ENCODE measurements around the gene IER3.

Gene IER3, protein sequence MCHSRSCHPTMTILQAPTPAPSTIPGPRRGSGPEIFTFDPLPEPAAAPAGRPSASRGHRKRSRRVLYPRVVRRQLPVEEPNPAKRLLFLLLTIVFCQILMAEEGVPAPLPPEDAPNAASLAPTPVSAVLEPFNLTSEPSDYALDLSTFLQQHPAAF

DNA sequence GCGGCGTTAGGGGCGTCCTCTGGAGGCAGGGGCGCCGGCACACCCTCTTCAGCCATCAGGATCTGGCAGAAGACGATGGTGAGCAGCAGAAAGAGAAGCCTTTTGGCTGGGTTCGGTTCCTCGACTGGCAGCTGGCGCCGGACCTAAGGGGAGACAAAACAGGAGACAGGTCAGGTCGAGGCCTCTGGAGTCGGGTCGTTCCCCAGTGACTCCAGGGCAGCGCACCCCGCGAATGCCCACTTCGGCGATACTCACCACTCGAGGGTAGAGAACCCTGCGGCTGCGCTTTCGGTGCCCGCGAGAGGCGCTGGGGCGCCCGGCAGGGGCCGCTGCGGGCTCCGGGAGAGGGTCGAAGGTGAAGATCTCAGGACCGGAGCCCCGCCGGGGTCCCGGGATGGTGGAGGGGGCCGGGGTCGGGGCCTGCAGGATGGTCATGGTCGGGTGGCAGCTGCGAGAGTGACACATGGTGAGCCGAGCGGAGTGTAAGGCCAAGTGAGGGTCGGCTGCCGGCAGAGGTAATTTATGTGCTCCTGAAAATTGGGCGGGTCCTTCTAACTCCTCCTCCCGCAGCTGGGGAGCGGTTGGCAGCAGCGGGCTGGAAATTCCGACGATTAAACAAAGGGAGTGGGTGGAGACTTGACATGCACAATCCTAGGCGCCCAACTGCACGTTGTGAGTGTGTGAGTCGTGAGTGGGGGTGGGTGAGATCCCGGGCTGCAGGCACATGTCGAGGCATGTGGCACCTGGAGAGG lies at the start of gene IER3:
TSS of gene IER3 (minus strand) at position 494 of the 752 bp plus-strand sequence. CDS start at position 465, 29 bp downstream.
- peak; percentile 48 to 50 for DNase-seq

- DNase-seq, result no peak
Observed at GRCh38 chr6:30793521-30794194, 49.3 kb upstream of the IER3 start.

- DNase-seq, result no peak
Observed at GRCh38 chr6:30792786-30793185, 48.4 kb upstream of the IER3 start.

DNA sequence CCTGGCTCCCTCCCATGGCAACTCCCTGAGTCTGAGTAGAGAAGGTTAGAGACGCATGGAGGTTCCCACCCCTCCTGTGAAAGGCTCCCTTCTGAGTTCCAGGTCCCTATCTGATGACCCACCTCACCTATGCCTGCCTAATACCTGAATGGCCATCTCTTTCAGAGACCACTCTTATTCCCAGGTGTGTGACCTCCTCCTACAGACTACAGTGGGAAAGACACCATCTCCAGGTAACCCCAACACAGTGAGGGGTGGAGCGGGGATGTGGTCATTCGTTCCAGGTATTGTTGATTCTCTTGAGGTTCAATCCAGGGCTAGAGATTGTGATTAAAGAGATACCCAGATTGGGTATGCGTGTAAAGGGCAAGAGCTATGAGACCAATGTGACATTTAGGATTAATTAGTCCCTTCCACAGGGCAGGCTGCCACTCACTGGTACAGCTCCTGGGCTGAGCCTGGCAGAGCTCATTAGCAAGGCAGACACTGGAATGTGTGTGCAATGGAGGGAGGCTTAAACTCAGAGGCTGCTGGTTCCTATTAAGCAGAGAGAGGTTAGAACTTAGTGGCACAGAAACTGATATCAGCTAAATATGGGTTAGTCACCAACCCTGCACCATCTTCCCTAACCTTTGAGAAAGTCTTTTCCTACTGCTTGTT lies 46.5 kb upstream of the IER3 start:
- no peak for DNase-seq

DNA sequence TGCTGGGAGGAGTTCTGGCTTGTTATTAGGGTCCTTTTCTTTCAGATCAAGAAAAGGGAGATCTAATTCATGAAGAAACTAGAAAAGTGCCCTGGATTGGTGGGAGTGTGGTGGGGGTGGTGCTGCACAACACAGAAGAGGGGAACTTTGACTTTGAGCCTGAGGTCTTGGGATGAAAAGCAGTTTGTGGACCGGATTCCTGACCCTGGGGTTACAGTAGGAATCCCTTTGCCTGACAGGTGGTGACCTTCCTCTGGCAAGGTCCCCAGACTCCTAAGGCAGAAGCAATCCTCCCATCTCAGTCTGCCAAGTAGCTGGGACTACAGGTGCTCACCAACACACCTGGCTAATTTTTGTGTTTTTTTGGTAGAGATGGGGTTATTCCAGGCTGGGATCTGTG lies 45.3 kb upstream of the IER3 start:
- no peak for DNase-seq

DNA sequence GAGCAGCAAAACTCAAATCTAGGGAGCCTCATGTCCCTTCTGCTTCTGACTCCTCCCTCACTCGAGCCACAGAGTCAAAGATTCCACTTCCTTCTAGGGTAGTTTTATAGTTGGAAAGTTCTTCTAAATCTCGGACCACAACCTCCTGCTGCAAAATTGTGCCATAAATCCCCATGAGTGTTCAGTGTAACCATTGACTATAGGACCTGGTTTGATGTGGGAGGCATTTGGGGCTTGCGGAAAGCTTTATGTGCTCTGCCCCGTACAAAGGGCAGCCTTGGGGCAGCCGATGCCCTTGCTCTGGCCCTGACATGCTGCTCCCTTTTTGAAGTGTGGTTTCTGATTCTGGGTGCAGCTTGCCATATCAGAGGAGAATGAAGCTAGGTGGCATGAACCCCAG lies 43.6 kb upstream of the IER3 start:
- no peak for DNase-seq

DNA sequence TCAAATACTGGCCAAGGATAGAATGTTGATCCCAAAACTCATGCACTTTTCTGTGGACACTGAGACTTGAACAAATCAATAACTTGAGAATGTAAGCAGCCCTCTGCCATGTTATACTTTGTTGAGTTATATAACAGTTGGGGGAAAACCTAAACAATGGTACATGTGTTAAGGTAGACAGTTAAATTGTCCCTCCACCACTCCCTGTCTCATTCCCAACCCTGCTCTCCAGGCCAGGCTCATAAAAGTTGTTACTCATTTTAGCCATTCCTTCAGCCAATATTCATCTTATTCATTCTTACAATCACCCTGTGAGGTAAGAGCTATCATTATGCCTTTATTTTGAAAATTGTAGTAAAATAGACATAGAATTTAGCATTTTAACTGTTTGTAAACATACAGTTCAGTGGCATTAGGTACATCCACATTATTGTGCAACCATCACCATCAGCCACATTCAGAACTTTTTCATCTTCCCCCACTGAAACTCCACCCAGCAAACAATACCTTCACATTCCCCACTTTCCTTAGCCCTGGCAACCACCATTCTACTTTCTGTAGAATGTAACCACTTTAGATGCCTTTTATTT lies 38.2 kb upstream of the IER3 start:
- DNase-seq, result no peak

GRCh38 chr6:30781743-30782424 lies 37.5 kb upstream of the IER3 start:
- DNase-seq, result peak in 1 of 2 experiments; percentile 5

DNA sequence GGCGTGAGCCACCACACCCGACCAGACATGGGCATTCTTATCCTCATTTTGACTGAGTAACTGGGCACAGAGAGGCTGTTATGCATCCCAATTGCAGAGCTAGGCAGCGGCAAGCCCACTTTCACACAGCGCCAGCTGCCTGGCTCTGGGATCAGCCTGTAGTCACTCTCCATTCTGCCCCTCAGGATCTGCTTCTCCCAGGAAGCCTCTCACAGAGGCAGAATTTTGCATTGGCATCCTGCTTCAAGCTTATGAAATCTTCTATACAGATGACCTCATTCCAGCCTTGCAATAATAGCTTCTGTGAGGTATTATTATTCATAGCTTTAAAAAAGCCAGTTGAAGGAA lies 37.0 kb upstream of the IER3 start:
- DNase-seq, result no peak

DNA sequence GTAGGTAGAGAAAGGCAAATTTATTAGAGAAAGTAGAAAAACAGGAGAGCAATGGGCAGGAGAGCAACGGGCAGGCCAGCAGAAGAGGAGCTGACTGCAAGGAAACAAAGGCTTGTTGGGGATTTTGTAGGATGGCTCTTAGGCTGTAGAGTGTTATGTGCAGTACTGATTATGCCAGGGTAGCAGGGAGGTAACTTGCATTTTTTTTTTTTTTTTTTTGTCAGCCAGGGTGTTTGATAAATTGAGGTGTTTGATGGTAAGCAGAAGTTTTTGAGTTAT lies 36.2 kb upstream of the IER3 start:
- no peak for DNase-seq

DNA sequence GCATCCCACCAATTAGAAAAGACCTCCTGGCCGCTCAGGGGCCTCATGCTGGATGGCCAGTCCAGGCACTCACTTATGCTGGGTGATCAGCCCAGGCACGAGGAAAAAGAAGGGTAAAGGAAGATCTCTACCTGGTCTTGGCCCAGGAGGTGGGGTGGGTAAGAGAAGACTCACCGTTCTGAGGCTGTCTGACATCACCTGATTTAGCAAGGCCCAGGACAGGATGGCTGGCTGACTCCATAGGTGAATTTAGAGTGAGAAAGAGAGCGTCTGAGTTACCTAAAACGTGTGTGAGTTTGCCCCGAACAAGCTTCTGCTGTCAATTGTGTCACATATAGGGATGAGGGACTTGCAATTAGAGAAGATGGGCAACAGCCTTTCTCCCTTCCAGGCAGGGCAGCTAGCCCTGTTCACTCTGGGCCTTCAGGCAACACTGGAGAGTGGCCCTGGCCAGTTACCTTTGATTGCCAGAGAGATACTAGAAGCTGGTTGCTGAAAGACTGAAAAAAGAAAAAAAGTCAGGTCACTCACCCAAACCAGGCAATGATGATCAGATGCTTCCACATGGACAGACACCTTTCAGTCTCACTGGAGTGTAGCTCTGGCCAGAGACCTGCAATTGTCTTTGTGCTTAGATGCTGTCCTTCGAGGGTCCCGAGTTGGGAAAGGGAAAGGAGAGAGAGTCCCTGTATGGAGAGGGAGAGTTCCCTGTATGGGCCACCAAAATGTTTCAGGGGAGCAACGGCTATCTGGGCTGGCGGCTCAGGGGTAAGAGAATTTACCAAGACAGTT lies 35.7 kb upstream of the IER3 start:
- DNase-seq, result no peak

DNA sequence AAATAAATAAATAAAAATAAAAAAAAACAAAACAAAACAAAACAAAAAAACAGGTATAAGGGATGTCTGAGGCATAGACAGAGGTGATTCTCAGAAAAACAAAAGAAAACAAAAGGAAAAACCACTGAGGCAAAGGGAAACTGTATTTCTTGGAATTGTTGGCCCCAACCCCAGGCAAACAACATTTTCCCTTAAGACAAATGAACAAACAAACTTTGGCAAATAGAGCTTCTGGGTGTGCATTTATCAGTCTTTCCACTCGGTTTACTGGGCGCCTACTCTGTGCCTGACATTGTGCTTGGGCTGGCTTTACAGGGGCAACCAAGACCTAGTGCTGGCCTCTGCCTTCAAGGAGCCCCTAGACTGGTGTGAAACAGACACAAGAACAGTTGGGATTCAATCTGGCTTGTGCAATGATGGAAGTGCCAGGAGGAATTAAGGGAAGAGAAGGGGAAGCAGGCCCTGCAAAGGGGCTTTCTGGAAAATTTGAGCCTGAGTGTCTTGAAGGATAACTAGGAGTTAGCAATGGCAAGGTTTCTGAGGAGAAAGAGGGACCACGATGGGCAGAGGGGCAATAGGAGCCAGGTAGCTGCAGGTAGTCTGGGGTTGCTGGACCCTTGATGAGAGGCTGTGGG lies 33.8 kb upstream of the IER3 start:
- no peak for DNase-seq

DNA sequence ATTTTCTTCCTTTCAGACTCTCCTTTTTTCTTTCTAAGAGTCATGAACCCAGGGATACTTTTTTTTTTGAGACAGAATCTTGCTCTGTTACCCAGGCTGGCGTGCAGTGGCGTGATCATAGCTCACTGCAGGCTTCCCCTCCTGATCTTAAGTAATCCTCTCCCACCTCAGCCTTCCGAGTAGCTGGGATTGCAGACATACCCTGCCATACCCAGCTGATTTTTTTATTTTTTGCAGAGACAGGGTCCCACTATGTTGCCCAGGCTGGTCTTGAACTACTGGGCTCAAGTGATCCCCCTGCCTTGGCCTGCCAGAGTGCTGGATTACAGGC lies 32.8 kb upstream of the IER3 start:
- DNase-seq, result no peak

GRCh38 chr6:30776390-30777154 lies 32.2 kb upstream of the IER3 start:
- no peak for DNase-seq

- no peak for DNase-seq
Observed at GRCh38 chr6:30775104-30775503, 30.8 kb upstream of the IER3 start.

- DNase-seq, result no peak
Observed at GRCh38 chr6:30774701-30775100, 30.4 kb upstream of the IER3 start.

DNA sequence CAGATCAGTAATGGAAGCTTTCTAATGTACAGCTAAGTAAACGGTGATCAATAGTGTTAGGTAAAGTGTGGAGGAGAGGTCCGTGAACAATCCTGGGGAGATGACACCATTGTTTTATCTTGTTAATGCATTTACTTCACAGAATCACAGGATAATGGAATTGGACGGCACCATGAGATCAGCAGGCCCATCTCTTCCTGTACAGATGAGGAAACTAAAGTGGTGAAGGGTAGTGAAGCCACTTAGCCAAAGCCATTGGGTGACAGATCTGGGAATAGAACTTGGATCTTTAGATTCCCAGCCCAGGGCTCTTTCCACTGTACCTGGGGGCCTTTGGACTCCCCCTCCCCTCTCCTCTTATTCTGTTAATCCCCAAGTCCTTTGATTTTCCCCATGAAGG lies 26.2 kb upstream of the IER3 start:
- DNase-seq, result no peak

GRCh38 chr6:30769853-30770524 lies 25.6 kb upstream of the IER3 start:
- no peak for DNase-seq

GRCh38 chr6:30769088-30769852 lies 24.9 kb upstream of the IER3 start:
- no peak for DNase-seq

- no peak for DNase-seq
Observed at GRCh38 chr6:30768634-30769087, 24.3 kb upstream of the IER3 start.
